HG02943 (cell line): Measurements from ENCODE around the gene KRTAP10-10.
"Not testable (repeated sequence)": the region's sequence is repeated elsewhere in the genome, so short reads cannot be mapped to it uniquely, and the experiment has no call there.

Source experiments
- ATAC-seq: cut with Tn5 transposase; IDR thresholded peaks from one replicate; pipeline ENCODE4 v1.9.1; 2021; ENCODE audit warnings: mild to moderate bottlenecking, low read depth, moderate library complexity; ENCODE audit not compliant: unreplicated experiment

KRTAP10-10 gene

GRCh38 chr21:44619886-44620285, 17.3 kb upstream of the KRTAP10-10 start:
- ATAC-seq = no peak

- ATAC-seq = no peak
Measured at GRCh38 chr21:44623575-44623974, 13.6 kb upstream of the KRTAP10-10 start.

GRCh38 chr21:44625756-44626155, 11.4 kb upstream of the KRTAP10-10 start:
- no peak for ATAC-seq

- no peak for ATAC-seq
Measured at GRCh38 chr21:44626262-44626661, 10.9 kb upstream of the KRTAP10-10 start.

- ATAC-seq = no peak
Measured at GRCh38 chr21:44626673-44627143, 10.4 kb upstream of the KRTAP10-10 start, which contains the start of gene KRTAP10-9. Gene KRTAP10-9 (plus strand): TSS chr21:44627093. CDS start chr21:44627172, 79 bp downstream.

- ATAC-seq = not testable (repeated sequence)
Measured at GRCh38 chr21:44627181-44627822, 9.9 kb upstream of the KRTAP10-10 start.

GRCh38 chr21:44627831-44628233, 9.3 kb upstream of the KRTAP10-10 start:
- ATAC-seq = not testable (repeated sequence)

- no peak for ATAC-seq
Measured at GRCh38 chr21:44628707-44629391, 8.3 kb upstream of the KRTAP10-10 start.

- no peak for ATAC-seq
Measured at GRCh38 chr21:44630440-44630839, 6.7 kb upstream of the KRTAP10-10 start.

GRCh38 chr21:44632067-44632466, 5.1 kb upstream of the KRTAP10-10 start:
- ATAC-seq = no peak

- no peak for ATAC-seq
Measured at GRCh38 chr21:44636209-44637017, 743 bp upstream of the KRTAP10-10 start.

- not testable (repeated sequence) for ATAC-seq
Measured at GRCh38 chr21:44637851-44638348, 744 bp downstream of the KRTAP10-10 start.

- ATAC-seq = not testable (repeated sequence)
Measured at GRCh38 chr21:44638506-44639330, 1.6 kb downstream of the KRTAP10-10 start.

GRCh38 chr21:44639331-44639655, 2.1 kb downstream of the KRTAP10-10 start:
- ATAC-seq = no peak

- ATAC-seq = no peak
Measured at GRCh38 chr21:44640761-44641160, 3.6 kb downstream of the KRTAP10-10 start.

GRCh38 chr21:44643741-44644310, 6.7 kb downstream of the KRTAP10-10 start:
- no peak for ATAC-seq

- ATAC-seq = no peak
Measured at GRCh38 chr21:44644878-44645277, 7.7 kb downstream of the KRTAP10-10 start.

- not testable (repeated sequence) for ATAC-seq
Measured at GRCh38 chr21:44646366-44647221, 9.4 kb downstream of the KRTAP10-10 start, which contains the start of gene KRTAP10-11. Gene KRTAP10-11 (plus strand): TSS chr21:44646414. CDS start chr21:44646459, 45 bp downstream.

GRCh38 chr21:44647222-44647552, 10.0 kb downstream of the KRTAP10-10 start:
- no peak for ATAC-seq
